ENCODE measurements around the gene ZSWIM1. TPM values are rescaled to one million over a fixed set of nuclear protein-coding genes. Genes with fewer than 3 reads are reported as not detected.
"Not testable (repeated sequence)": the region's sequence is repeated elsewhere in the genome, so short reads cannot be mapped to it uniquely, and the experiment has no call there.

The ZSWIM1 gene
- total RNA-seq, 3 donors from 2014 or later: 10.8 to 11.9 (median 10.9) TPM

- Mint-ChIP-seq H3K9me3 (no peaks in the 10 kb centered on the region), H3K4me3 (peak overlapping the region; percentile 89), H3K36me3 (ENCODE audit: insufficient read depth) (peaks cover 8% of the 10 kb centered on the region), H3K4me1 (ENCODE audit: low read depth) (peaks cover 41% of the 10 kb centered on the region), H3K27me3 (ENCODE audit: low read depth) (no peaks in the 10 kb centered on the region)
- ATAC-seq (peak; percentile 19), DNase-seq (peak; percentile 37)
Measured at GRCh38 chr20:45890077-45890984, 9.3 kb downstream of the ZSWIM1 start.

GRCh38 chr20:45890985-45891983 lies 10.3 kb downstream of the ZSWIM1 start, which contains the start of the genes CTSA and NEURL2:
TSS of gene CTSA (plus strand) at chr20:45891335. CDS start at chr20:45891569, 234 bp downstream.
TSS of gene NEURL2 (minus strand) at chr20:45891208. CDS start at chr20:45890991, 217 bp downstream.
- no peaks in the 10 kb centered on the region for H3K27me3 Mint-ChIP-seq (ENCODE audit: low read depth)
- ATAC-seq: peak; percentile 87

DNA sequence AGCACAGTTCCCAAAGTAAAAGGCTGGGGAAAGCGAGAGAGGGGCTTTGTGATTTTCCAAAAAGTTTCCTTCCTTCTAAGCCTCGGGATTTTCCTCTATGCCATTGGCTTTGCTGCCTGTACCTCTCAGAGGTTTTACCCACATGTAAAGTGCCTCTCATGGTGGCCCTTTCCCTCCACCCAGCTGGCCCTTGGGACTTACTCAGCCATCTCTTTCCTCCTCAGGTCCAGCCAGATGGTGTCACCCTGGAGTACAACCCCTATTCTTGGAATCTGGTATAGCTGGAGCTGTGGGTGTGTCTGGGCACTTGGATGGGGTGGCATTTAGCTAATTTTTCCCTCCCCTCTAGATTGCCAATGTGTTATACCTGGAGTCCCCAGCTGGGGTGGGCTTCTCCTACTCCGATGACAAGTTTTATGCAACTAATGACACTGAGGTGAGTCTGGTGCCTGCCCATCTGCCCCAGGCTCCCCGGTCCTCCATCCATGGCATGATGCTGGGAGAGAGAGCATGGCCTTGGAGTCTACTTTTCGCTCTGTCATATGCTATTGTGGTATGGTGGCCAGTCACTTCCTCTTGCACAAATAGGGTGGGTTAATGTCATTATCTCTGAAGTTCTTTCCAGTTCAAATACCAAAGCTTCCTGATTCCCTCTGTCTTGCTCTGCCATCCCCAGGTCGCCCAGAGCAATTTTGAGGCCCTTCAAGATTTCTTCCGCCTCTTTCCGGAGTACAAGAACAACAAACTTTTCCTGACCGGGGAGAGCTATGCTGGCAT lies 11.2 kb downstream of the ZSWIM1 start:
- ATAC-seq (no peak), DNase-seq (no peak)
- H3K36me3 Mint-ChIP-seq (ENCODE audit: insufficient read depth): peaks cover 8% of the 10 kb centered on the region

More at GRCh38 chr20:45890985-45891983, 10.3 kb downstream of the ZSWIM1 start, which contains the start of the genes CTSA and NEURL2:
- H3K36me3 Mint-ChIP-seq (ENCODE audit: insufficient read depth): peaks cover 6% of the 10 kb centered on the region
- no peaks in the 10 kb centered on the region for H3K9me3 Mint-ChIP-seq
- H3K4me3 Mint-ChIP-seq: peak within 1 kb of the TSS; percentile 89
- H3K4me1 Mint-ChIP-seq (ENCODE audit: low read depth): peaks cover 37% of the 10 kb centered on the region
- peak; percentile 81 for DNase-seq

GRCh38 chr20:45892828-45893500 lies 11.9 kb downstream of the ZSWIM1 start:
- Mint-ChIP-seq H3K27me3 (ENCODE audit: low read depth) (no peaks in the 10 kb centered on the region), H3K36me3 (ENCODE audit: insufficient read depth) (peaks cover 16% of the 10 kb centered on the region), H3K4me1 (ENCODE audit: low read depth) (peaks cover 35% of the 10 kb centered on the region), H3K4me3 (peak overlapping the region; percentile 89), H3K9me3 (no peaks in the 10 kb centered on the region)
- no peak for ATAC-seq
- no peak for DNase-seq

More for the DNA sequence above, 11.2 kb downstream of the ZSWIM1 start:
- Mint-ChIP-seq H3K9me3 (no peaks in the 10 kb centered on the region), H3K4me1 (ENCODE audit: low read depth) (peaks cover 35% of the 10 kb centered on the region), H3K4me3 (peak overlapping the region; percentile 89), H3K27me3 (ENCODE audit: low read depth) (no peaks in the 10 kb centered on the region)

DNA sequence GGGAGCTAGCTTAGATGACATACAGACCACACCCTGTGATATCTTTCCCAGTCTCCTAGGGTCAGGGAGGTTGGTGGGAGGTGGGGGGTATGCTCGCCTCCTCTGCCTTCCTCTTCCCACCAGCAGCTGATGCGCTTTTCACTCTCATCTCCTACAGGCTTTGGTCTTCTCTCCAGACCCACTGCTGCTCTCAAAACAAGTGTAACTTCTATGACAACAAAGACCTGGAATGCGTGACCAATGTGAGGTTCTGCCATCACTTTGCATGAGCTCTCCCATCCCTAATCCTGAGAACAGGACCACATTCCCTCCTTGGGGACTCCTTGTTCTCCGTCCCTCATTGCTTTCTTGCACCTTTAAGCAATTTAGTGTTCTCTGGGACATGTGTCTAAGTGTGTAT lies 12.8 kb downstream of the ZSWIM1 start:
- H3K27me3 Mint-ChIP-seq (ENCODE audit: low read depth): no peaks in the 10 kb centered on the region
- no peak overlapping the region for H3K4me3 Mint-ChIP-seq
- DNase-seq: no peak
- peaks cover 19% of the 10 kb centered on the region for H3K36me3 Mint-ChIP-seq (ENCODE audit: insufficient read depth)
- H3K4me1 Mint-ChIP-seq (ENCODE audit: low read depth): peaks cover 35% of the 10 kb centered on the region
- ATAC-seq: no peak
- no peaks in the 10 kb centered on the region for H3K9me3 Mint-ChIP-seq

DNA sequence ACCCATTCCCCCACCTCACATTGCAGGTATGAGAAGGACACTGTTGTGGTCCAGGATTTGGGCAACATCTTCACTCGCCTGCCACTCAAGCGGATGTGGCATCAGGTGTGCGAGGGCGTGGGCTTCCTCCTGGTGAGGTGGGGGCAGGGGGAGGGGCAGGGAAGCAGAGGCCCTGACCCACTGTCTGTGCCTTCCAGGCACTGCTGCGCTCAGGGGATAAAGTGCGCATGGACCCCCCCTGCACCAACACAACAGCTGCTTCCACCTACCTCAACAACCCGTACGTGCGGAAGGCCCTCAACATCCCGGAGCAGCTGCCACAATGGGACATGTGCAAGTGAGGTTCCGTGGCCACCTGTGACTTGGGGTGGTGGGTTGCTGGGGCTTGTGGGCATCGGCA lies 13.8 kb downstream of the ZSWIM1 start:
- no peak overlapping the region for H3K4me3 Mint-ChIP-seq
- H3K9me3 Mint-ChIP-seq: no peaks in the 10 kb centered on the region
- peaks cover 32% of the 10 kb centered on the region for H3K4me1 Mint-ChIP-seq (ENCODE audit: low read depth)
- peaks cover 22% of the 10 kb centered on the region for H3K36me3 Mint-ChIP-seq (ENCODE audit: insufficient read depth)
- DNase-seq (no peak), ATAC-seq (no peak)
- no peaks in the 10 kb centered on the region for H3K27me3 Mint-ChIP-seq (ENCODE audit: low read depth)

DNA sequence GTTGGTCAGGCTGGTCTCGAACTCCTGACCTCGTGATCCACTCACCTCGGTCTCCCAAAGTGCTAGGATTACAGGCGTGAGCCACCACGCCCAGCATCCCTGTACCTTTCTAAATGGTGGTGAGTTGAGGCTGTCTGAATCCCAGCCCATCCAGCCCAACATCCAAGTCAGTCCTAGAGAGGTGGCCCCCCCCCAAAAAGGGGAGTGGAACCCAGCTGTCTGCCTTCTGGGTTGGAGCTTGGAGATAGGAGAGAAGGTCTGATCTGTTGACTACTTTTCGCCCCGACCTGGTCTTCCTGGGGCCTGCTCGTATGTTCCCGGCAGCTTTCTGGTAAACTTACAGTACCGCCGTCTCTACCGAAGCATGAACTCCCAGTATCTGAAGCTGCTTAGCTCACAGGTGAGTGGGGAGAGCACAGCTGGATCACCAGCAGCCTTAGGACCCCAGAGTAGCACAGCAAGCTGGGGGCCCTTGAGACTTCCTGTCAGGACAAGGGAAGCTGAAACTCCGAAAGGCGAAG lies 15.7 kb downstream of the ZSWIM1 start:
- Mint-ChIP-seq H3K4me1 (ENCODE audit: low read depth) (peaks cover 24% of the 10 kb centered on the region), H3K36me3 (ENCODE audit: insufficient read depth) (peaks cover 22% of the 10 kb centered on the region), H3K9me3 (no peaks in the 10 kb centered on the region), H3K4me3 (no peak overlapping the region), H3K27me3 (ENCODE audit: low read depth) (no peaks in the 10 kb centered on the region)
- no peak for DNase-seq
- ATAC-seq: no peak

- ATAC-seq (no peak), DNase-seq (no peak)
- H3K4me1 Mint-ChIP-seq (ENCODE audit: low read depth): peaks cover 20% of the 10 kb centered on the region
- peaks cover 22% of the 10 kb centered on the region for H3K36me3 Mint-ChIP-seq (ENCODE audit: insufficient read depth)
- no peak overlapping the region for H3K4me3 Mint-ChIP-seq
- H3K9me3 Mint-ChIP-seq: no peaks in the 10 kb centered on the region
- no peaks in the 10 kb centered on the region for H3K27me3 Mint-ChIP-seq (ENCODE audit: low read depth)
Measured at GRCh38 chr20:45897289-45897688, 16.3 kb downstream of the ZSWIM1 start.

GRCh38 chr20:45897692-45898091 lies 16.7 kb downstream of the ZSWIM1 start:
- no peaks in the 10 kb centered on the region for H3K9me3 Mint-ChIP-seq
- ATAC-seq (no peak), DNase-seq (no peak)
- no peaks in the 10 kb centered on the region for H3K27me3 Mint-ChIP-seq (ENCODE audit: low read depth)
- H3K4me1 Mint-ChIP-seq (ENCODE audit: low read depth): peaks cover 16% of the 10 kb centered on the region
- no peak overlapping the region for H3K4me3 Mint-ChIP-seq
- H3K36me3 Mint-ChIP-seq (ENCODE audit: insufficient read depth): peaks cover 22% of the 10 kb centered on the region

DNA sequence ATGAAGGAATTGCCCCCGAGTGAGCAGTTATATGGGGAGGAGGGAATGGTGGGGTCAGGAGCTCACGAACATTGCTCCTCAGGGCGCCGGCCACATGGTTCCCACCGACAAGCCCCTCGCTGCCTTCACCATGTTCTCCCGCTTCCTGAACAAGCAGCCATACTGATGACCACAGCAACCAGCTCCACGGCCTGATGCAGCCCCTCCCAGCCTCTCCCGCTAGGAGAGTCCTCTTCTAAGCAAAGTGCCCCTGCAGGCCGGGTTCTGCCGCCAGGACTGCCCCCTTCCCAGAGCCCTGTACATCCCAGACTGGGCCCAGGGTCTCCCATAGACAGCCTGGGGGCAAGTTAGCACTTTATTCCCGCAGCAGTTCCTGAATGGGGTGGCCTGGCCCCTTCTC lies 17.3 kb downstream of the ZSWIM1 start:
- Mint-ChIP-seq H3K9me3 (no peaks in the 10 kb centered on the region), H3K27me3 (ENCODE audit: low read depth) (no peaks in the 10 kb centered on the region), H3K4me1 (ENCODE audit: low read depth) (peaks cover 10% of the 10 kb centered on the region), H3K36me3 (ENCODE audit: insufficient read depth) (peaks cover 22% of the 10 kb centered on the region), H3K4me3 (no peak overlapping the region)
- no peak for ATAC-seq
- DNase-seq: no peak

- ATAC-seq: no peak
- Mint-ChIP-seq H3K9me3 (no peaks in the 10 kb centered on the region), H3K4me1 (ENCODE audit: low read depth) (peaks cover 2% of the 10 kb centered on the region), H3K4me3 (no peak overlapping the region), H3K27me3 (ENCODE audit: low read depth) (no peaks in the 10 kb centered on the region), H3K36me3 (ENCODE audit: insufficient read depth) (peaks cover 17% of the 10 kb centered on the region)
- no peak for DNase-seq
Measured at GRCh38 chr20:45899046-45899835, 18.2 kb downstream of the ZSWIM1 start.

GRCh38 chr20:45901332-45901731 lies 20.3 kb downstream of the ZSWIM1 start:
- H3K4me3 Mint-ChIP-seq; H3K9me3 Mint-ChIP-seq; ATAC-seq; H3K4me1 Mint-ChIP-seq (ENCODE audit: low read depth); H3K27me3 Mint-ChIP-seq (ENCODE audit: low read depth); DNase-seq: not testable (repeated sequence)
- H3K36me3 Mint-ChIP-seq (ENCODE audit: insufficient read depth): peaks cover 16% of the 10 kb centered on the region
